ENCODE measurements around the gene MED23.

The MED23 gene

DNA sequence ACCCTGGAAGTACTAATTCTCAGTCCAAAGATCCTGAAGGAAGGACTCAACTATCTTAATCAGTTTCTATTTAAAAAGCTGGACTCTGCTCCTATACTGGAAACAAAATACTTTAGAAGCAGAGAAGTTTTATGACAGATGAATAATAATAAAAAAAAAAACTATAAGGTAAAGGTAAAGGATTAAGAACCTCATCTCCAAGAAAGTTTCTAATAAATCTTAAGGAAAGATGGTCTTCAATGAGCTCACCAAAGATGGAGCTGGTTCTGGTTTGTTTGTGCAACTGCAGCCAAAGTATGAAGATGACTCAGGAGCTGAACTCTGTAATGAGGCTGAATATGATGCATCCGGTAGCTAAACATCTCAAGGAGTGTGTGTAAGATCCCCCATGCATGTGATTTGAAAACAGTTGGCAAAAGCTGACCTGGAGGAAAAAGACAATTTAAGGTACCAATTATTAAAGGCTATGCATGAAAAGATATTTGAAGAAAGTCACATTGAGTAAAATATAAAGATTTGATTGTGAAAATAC lies 25.2 kb downstream of the MED23 start:
- ATAC-seq, result peak; percentile 91

GRCh38 chr6:131600716-131601115 lies 27.3 kb downstream of the MED23 start:
- no peak for ATAC-seq
- TF ChIP-seq OSR1 (CRISPR knock-in tag; IDR thresholded peaks at IDR 0.05) (no peak), ZNF8 (CRISPR knock-in tag; IDR thresholded peaks at IDR 0.05) (no peak), ZFP30 (CRISPR knock-in tag; IDR thresholded peaks at IDR 0.05) (no peak), ARNTL (CRISPR knock-in tag; IDR thresholded peaks at IDR 0.05; ENCODE audit: borderline replicate concordance, low read depth) (no peak), POU6F1 (CRISPR knock-in tag; IDR thresholded peaks at IDR 0.05; ENCODE audit: borderline replicate concordance, low read depth) (no peak), ZC3H10 (CRISPR knock-in tag; IDR thresholded peaks at IDR 0.05) (no peak), RARB (CRISPR knock-in tag; IDR thresholded peaks at IDR 0.05) (no peak), ESRRG (CRISPR knock-in tag; IDR thresholded peaks at IDR 0.05) (no peak), CSDC2 (CRISPR knock-in tag; IDR thresholded peaks at IDR 0.05) (no peak), ISL1 (CRISPR knock-in tag; IDR thresholded peaks at IDR 0.05) (no peak), GLIS3 (CRISPR knock-in tag; IDR thresholded peaks at IDR 0.05) (no peak), PPARA (CRISPR knock-in tag; IDR thresholded peaks at IDR 0.05; ENCODE audit: borderline replicate concordance) (no peak), TCF4 (CRISPR knock-in tag; IDR thresholded peaks at IDR 0.05; ENCODE audit: borderline replicate concordance) (no peak)
- TF ChIP-seq, protein P1, sequence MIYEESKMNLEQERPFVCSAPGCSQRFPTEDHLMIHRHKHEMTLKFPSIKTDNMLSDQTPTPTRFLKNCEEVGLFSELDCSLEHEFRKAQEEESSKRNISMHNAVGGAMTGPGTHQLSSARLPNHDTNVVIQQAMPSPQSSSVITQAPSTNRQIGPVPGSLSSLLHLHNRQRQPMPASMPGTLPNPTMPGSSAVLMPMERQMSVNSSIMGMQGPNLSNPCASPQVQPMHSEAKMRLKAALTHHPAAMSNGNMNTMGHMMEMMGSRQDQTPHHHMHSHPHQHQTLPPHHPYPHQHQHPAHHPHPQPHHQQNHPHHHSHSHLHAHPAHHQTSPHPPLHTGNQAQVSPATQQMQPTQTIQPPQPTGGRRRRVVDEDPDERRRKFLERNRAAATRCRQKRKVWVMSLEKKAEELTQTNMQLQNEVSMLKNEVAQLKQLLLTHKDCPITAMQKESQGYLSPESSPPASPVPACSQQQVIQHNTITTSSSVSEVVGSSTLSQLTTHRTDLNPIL (CRISPR knock-in tag; IDR thresholded peaks at IDR 0.05; ENCODE audit: low read depth), result no peak
- TF ChIP-seq, protein P2, sequence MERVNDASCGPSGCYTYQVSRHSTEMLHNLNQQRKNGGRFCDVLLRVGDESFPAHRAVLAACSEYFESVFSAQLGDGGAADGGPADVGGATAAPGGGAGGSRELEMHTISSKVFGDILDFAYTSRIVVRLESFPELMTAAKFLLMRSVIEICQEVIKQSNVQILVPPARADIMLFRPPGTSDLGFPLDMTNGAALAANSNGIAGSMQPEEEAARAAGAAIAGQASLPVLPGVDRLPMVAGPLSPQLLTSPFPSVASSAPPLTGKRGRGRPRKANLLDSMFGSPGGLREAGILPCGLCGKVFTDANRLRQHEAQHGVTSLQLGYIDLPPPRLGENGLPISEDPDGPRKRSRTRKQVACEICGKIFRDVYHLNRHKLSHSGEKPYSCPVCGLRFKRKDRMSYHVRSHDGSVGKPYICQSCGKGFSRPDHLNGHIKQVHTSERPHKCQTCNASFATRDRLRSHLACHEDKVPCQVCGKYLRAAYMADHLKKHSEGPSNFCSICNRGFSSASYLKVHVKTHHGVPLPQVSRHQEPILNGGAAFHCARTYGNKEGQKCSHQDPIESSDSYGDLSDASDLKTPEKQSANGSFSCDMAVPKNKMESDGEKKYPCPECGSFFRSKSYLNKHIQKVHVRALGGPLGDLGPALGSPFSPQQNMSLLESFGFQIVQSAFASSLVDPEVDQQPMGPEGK (CRISPR knock-in tag; IDR thresholded peaks at IDR 0.05; ENCODE audit: borderline replicate concordance), result no peak
- TF ChIP-seq, protein P3, sequence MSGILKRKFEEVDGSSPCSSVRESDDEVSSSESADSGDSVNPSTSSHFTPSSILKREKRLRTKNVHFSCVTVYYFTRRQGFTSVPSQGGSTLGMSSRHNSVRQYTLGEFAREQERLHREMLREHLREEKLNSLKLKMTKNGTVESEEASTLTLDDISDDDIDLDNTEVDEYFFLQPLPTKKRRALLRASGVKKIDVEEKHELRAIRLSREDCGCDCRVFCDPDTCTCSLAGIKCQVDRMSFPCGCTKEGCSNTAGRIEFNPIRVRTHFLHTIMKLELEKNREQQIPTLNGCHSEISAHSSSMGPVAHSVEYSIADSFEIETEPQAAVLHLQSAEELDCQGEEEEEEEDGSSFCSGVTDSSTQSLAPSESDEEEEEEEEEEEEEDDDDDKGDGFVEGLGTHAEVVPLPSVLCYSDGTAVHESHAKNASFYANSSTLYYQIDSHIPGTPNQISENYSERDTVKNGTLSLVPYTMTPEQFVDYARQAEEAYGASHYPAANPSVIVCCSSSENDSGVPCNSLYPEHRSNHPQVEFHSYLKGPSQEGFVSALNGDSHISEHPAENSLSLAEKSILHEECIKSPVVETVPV (CRISPR knock-in tag; IDR thresholded peaks at IDR 0.05), result no peak

More for the DNA sequence above, 25.2 kb downstream of the MED23 start:
- TF ChIP-seq ZFP30 (CRISPR knock-in tag; IDR thresholded peaks at IDR 0.05), result no peak
- no peak for TF ChIP-seq RARB (CRISPR knock-in tag; IDR thresholded peaks at IDR 0.05)
- no peak for TF ChIP-seq OSR1 (CRISPR knock-in tag; IDR thresholded peaks at IDR 0.05)

- peak; percentile 81 for ATAC-seq
- TF ChIP-seq ESRRG (CRISPR knock-in tag; IDR thresholded peaks at IDR 0.05) (no peak), OSR1 (CRISPR knock-in tag; IDR thresholded peaks at IDR 0.05) (no peak), GLIS3 (CRISPR knock-in tag; IDR thresholded peaks at IDR 0.05) (no peak), RARB (CRISPR knock-in tag; IDR thresholded peaks at IDR 0.05) (no peak), BACH2 (CRISPR knock-in tag; IDR thresholded peaks at IDR 0.05; ENCODE audit: borderline replicate concordance) (no peak), TOX (CRISPR knock-in tag; IDR thresholded peaks at IDR 0.05; ENCODE audit: borderline replicate concordance) (no peak), SNAI2 (CRISPR knock-in tag; IDR thresholded peaks at IDR 0.05) (no peak), ZFP3 (CRISPR knock-in tag; IDR thresholded peaks at IDR 0.05) (no peak)
- TF ChIP-seq, protein P1 (CRISPR knock-in tag; IDR thresholded peaks at IDR 0.05; ENCODE audit: low read depth), result no peak
- TF ChIP-seq, protein P4, sequence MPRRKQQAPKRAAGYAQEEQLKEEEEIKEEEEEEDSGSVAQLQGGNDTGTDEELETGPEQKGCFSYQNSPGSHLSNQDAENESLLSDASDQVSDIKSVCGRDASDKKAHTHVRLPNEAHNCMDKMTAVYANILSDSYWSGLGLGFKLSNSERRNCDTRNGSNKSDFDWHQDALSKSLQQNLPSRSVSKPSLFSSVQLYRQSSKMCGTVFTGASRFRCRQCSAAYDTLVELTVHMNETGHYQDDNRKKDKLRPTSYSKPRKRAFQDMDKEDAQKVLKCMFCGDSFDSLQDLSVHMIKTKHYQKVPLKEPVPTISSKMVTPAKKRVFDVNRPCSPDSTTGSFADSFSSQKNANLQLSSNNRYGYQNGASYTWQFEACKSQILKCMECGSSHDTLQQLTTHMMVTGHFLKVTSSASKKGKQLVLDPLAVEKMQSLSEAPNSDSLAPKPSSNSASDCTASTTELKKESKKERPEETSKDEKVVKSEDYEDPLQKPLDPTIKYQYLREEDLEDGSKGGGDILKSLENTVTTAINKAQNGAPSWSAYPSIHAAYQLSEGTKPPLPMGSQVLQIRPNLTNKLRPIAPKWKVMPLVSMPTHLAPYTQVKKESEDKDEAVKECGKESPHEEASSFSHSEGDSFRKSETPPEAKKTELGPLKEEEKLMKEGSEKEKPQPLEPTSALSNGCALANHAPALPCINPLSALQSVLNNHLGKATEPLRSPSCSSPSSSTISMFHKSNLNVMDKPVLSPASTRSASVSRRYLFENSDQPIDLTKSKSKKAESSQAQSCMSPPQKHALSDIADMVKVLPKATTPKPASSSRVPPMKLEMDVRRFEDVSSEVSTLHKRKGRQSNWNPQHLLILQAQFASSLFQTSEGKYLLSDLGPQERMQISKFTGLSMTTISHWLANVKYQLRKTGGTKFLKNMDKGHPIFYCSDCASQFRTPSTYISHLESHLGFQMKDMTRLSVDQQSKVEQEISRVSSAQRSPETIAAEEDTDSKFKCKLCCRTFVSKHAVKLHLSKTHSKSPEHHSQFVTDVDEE (CRISPR knock-in tag; IDR thresholded peaks at IDR 0.05), result no peak
These were observed 30.6 kb downstream of the MED23 start for GRCh38 chr6:131597446-131597845.
